Stimulated activated CD8-positive, alpha-beta memory T cell treated with anti-CD3 and anti-CD28 coated beads, Interleukin-15, amount 100 ng/mL, for 24 hours (primary cell): Measurements from ENCODE around the gene HMCN1.

Experiments used
- DNase-seq: peaks from one replicate; pipeline ENCODE4 v3.0.0-alpha.2; 2020; ENCODE audit warnings: low read depth

Gene HMCN1

DNA sequence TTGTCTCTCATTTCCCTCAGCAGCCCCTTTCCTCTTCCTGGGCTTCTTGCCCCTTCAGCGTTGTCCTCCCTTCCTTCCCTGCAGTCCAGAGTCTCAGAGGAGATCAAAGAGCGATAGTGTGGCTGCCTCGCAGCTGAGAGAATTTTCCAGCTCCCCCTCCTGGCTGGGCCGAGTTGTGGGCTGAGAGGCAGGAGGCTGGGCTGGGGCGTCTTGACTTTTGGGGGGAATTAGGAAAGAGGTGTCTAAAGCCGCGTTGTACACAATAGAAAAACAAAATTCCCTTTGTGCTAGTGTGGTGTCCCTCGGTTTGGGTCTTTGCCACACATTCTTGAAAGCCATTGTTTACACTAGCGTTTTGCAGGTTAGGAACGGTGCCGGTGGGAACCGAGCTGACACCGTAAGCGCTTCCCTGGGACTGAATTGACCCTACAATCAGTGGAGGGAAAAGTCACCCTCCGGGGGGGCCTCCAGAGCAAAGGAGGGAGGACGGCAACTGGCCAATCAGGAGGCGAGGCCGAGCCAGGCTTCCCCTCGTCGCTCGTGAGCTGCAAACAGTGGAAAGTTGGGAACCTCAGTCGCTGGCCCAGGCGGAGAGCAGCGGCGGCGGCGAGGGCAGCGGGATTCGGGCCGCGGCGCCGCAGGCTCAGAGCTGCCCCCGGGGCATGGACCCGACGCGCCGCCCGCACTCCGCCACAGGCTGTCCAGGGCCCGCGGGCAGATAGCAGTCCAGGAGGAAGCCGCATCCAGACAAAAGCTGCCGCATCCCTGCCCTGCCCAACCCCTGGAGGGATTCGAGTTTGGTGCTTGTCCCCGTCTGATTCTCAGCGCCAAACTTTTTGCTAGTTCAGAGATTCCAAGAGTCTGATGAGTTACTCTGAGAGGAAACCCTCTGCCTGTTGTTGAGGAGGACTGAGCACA, at the start of gene HMCN1:
Gene HMCN1, plus strand, starts transcription at position 574 of the 918 bp plus-strand sequence. CDS start 389 bp downstream, outside the sequence.
- no peak for DNase-seq

DNA sequence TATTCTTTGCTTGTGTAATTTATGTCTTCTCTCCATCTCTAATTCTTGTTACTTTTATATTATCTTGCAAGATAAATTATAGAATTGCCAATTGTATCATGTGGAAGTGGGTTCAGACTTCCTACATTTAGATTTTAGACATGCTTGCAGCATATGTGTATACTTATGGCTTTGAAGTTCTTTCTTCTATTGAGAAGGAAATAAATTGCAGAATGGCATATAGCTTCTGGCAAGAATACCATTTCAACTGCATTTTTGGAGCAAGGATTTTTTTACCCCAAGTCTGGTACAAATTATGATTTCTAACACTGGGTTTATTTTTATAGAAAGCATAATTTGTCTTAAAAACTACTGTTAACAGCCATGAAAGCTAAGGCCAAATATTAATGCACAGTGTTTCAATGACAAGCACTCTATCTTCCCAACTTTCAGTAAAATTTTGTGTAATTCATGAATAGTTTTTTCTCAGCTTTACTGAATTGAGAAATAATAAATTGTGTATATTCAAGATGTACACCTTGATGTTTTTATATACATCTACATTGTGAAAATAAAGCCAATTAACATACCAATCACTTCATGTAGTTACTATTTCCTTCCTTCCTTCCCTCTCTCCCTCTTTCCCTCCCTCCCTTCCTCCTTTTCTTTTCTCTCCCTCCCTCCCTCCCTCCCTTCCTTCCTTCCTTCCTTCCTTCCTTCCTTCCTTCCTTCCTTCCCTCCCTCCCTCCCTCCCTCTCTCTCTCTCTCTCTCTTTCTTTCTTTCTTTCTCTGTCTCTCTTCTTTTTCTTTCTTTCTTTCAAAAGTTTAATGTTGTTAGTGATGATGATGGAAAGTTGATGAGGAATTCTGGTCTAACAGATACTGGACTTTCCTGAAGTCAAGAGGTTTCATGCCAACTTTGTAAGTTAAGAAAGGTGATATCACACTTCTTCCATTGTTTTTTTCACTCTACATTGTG, 47.1 kb upstream of the HMCN1 start:
- no peak for DNase-seq

DNA sequence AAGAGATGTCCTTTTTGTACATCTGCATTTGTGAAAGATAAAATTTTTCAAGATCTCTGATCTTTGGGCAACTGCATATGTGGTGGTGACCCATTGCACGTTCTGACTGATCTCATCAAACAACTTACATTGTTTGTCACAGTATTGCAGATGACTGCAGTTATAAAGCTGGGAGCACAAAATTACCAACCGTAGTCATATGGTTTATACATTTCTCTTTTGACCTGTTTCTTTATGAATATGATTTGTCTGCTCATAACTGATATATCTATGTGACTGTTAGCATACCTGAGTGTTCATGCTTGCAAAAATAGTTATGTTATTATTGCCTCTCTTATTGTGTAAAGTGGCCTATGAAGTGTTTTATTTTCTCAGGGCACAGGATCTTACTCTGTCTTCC, 43.7 kb upstream of the HMCN1 start:
- no peak for DNase-seq

DNA sequence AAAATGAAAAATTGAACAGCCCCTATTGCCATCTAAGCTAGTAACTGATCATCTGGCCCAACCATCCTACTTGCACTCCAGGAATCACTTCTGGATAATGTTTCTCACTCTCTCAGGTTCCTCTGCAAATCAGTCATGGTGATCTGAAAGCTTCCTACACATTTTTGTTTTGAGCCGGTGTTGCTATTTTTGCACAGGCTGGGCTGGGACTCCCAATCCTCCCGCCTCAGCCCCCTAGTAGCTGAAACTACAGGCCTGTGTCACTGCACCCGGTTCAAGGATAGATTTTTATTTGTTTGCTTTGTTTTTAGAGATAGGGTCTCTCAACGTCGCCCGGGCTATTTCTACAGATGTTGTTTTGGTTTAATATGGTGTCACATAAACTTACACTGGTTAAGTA, 40.5 kb upstream of the HMCN1 start:
- DNase-seq, result no peak

DNA sequence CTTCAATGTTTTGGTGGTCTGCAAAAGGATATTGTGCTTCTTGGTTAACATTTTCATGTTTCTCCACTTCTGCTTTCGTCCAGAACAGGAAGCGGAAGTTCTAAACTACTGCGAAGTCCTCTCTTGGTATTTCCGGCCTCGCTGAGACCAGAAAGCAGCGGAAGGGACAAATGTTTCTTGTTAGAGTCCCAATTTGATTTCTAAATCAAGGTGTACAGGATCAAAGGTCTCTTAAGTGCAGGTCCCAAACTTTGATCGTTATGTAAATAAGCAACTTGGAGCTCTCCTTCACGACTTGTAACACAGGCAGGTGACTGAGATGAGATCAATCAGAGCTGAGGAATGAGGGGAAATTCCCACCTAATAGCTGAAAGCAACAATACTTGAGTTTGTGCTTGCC, 40.1 kb upstream of the HMCN1 start:
- DNase-seq, result no peak

DNA sequence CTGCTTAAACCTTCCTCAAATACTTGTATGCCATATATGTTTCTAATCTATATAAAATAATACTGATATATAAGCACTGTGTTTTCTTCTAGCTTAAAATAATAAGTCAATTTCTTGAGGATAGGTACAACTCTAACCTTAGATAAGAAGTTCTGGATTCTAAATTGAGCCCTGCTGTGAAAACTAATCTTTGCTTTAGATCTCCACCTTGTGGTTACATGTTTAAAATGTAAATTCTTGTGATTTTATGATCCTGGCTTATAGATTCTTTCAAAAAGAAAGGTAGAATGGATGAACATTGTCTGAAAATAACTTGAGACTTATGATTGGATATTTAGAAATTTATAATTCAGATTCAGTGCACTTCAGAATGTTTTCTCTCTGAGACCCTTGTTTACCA, 38.9 kb upstream of the HMCN1 start:
- no peak for DNase-seq

DNA sequence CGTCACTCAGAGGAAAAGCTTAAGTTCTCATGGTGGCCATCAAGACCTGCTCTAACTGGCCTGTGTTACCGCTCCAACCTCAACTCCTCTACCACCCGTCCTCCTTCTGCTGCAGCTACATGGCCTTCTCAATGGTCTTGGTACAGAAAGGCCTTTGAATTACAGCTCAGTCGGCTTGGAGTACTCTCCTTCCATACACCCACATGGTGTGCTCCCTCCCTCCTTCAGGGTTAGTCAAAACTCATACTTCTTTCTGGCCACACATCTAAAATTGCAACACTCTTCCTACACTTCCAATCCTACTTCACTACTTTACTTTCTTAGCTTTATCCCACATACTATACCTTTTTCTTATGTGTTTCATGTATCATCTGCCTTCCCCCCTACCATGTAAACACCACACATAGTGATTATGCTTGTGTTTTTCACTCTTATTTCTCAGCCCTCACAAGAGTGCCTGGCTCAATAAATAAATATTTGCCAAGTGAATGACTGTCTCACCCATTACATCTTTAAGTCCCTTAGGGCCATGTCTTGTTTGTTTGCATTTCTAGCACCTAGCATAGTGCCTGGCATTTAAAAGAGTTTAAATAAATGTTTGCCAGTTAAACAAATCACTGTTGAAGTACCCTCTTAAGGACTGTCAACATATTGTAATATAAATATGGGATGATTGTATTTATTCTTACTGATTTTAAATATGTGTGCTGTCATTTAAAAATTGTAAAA, 37.6 kb upstream of the HMCN1 start:
- no peak for DNase-seq

DNA sequence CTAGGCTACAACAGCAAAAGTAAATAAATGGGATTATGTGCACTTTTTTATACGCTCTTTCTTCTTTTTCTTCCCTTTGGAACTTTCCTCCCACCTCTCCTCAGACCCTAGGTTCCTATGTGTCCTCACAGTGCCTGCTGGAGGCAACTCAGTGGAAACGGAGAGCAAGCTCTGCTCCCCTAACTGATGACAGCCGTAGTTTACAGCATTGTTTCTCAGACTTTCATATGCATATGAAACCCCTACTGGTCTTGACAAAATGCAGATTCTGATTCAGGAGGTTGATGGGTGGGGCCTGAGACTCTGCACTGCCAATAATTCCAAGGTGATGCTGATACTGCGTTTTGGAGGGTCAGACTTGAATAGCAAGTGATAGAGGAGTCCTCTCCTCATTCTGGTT, 34.3 kb upstream of the HMCN1 start:
- DNase-seq, result no peak

DNA sequence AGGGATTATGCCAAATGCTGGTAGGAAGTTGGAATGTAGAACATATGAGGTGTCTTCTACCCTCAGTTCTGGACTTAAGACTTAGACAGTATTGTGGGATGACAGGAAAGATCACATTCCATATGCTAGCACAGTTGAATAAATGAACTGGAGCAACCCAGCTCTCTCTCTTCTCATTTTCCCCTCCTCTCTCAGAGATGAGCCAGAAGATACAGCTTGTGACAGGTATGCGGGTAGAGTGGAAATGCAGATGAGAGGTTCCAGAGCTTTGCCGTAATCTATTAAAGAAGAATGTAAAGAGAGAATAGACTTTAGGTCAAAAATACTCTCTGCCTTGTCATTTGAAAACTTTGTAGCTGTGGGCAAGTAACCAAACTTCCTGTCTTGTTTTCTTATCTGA, 32.5 kb upstream of the HMCN1 start:
- no peak for DNase-seq

DNA sequence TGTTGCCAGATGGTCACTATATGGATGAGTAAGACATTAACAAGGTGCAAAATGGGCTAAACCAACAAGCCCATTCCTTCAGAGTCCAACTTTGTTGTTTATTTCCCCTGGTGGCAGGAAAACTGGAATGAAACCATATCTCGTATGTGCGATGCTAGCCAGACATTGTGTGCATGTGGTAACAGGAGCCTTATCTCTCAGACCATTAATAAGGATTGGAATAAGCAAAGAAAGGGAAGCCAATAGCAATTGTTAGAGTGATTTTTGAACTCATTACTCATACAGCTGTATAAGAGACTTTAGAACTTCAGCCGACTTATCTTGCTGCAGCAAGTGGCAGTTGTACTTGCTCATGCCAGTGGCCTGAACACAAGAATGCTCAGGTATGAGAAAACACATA, 30.0 kb upstream of the HMCN1 start:
- no peak for DNase-seq

DNA sequence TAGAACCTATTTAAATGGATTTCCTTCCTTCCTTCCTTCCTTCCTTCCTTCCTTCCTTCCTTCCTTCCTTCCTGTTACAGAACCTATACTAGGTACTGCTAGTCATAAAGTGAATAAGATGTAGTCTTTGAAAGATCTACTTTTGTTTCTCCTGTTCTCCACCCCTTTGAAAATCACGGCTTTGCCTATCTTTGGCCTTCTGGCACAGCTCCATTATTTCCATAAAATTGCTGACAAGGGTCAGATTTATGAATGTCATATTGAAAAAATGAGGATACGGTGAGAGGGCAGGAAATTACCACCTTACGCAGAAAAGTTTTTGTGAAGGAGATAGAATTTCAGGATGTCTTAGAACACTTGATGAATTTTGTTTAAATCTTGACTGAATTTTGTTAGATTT, 18.1 kb upstream of the HMCN1 start:
- DNase-seq, result no peak

DNA sequence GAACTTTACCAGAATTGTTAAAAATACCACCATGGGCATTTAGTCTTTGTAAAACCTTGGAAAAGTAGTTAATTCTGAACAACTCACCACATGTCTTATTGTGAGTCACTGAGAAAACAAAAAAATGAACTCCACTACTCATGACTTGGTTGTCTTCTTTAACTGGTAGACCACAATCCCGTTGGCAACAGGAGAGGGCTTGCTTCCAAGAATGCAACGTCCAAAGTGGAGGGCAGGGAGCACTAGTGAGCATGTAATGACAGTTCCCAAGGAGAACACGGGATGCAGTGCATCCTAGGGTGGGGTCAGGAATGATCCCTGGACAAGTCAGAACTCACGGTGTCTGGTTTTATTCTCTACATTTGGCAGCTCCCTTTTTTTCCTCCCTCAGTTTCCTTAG, 15.2 kb upstream of the HMCN1 start:
- no peak for DNase-seq

DNA sequence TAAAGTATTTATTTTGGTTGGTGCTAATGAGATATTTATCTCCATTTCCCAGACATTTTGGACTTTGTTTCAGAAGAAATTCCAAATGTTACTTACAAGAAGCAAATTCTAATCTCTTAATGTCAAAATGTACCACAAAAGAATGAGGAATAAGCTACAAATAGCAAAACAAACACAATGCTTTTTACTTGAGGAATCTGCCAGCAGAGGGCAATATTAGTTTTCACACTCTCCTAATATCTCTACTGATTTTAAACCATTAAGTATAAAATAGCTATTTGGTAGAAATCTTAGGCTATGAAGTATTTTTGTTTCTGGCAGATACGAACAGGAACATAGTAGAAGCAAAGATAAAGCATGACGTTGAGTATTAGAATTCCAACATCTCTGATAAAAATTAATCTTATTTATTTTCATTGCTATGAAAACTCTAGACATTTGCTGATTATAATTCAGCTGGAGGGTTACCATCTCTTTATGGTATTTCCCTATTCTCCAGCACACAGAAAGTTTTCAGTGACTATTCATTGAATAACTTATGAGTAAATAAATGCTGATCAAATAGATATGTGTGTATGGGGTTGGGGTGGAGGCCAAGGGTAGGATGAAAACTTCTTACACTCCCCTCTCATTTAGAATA, 13.4 kb upstream of the HMCN1 start:
- no peak for DNase-seq

DNA sequence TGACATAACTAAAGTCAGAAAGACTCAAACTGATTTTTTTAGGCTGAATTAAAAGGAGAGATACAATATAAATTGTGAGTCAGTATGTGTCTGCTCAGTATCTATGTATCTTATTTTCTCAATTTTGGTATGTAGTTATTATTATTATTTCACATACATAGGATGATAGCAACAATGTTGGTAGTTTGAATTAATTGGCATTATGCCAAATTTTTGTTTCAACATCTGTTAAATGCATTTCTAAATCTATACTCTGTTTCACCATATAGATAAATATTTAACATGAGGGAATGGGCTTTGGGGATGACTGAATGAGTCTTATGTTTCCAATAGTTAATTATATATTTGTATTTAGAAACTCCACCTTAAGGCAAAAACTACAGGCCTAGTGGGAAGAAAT, 12.6 kb upstream of the HMCN1 start:
- DNase-seq, result no peak

DNA sequence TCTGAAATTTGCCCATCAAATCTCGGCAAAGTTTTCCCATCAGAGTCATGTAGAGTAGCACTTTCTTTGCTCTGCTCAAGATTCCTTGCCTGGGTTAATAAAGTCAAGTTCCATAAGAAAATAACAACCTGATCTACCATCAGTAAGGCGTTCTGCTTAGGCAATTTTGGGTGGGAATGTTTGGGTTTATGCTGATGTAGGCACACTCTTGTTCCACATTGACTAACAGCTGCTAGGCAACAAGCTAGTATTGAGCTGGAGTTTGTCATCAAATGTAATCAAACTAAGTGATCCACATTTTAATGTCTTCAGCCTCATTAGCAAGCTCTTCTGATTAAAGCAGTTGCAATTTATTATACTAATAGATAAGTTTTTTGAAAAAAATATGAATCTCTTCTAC, 12.1 kb upstream of the HMCN1 start:
- no peak for DNase-seq

DNA sequence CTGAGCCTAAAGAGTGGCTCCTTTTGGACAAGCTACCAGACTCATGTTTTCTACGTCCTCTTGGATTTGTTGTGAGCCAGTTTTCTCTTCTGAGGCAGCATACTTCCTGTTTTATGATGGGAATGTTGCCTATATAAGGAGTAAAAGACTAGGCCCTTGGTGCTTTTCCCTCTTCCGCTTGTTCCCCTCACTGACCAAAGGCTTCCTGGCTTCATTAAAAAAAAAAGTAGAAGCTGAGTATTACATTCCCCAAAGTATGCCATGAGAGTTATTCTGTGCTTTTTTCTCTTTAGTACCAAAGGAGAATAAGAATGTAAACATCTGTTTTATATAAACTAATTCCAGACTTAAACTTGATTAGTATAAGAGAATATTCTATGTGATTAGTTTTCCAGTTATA, 6.5 kb upstream of the HMCN1 start:
- DNase-seq, result no peak

DNA sequence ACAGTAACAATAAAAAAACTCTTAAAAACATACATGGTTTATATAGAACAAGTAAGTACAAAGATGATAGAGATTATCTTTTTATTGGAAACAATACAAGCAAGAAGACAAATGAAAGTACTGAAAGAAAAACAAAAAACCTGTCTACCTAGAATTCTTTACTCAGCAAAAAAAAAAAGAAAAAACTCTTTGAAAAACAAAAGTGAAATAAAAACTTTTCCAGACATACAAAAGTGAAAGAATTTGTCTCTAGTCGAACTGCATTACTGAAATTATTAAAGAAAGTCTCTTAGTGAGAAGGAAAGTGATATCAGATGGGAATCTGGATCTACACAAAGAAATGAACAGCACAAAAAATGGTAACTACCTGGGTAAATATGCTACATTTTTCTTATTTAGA, 2.7 kb upstream of the HMCN1 start:
- DNase-seq, result no peak

DNA sequence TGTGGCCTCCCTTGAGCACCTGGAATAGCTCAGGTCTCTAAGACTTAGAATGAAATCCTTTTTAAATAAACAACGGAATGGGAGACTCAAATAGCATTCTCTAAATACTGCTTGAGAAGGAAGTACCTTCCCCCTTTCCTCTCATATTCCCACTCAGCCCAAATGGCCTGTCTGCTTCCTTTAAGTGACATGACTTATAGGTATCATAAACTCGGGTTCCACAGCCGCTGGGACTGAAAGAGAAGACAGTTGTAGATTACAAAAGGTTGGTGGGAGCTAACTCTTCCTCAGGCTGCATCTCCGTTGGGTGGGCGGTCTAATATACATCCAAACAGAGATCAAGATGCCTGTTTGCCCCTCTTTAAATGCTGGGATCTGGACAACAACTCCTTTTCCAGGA, 1.2 kb upstream of the HMCN1 start:
- no peak for DNase-seq

DNA sequence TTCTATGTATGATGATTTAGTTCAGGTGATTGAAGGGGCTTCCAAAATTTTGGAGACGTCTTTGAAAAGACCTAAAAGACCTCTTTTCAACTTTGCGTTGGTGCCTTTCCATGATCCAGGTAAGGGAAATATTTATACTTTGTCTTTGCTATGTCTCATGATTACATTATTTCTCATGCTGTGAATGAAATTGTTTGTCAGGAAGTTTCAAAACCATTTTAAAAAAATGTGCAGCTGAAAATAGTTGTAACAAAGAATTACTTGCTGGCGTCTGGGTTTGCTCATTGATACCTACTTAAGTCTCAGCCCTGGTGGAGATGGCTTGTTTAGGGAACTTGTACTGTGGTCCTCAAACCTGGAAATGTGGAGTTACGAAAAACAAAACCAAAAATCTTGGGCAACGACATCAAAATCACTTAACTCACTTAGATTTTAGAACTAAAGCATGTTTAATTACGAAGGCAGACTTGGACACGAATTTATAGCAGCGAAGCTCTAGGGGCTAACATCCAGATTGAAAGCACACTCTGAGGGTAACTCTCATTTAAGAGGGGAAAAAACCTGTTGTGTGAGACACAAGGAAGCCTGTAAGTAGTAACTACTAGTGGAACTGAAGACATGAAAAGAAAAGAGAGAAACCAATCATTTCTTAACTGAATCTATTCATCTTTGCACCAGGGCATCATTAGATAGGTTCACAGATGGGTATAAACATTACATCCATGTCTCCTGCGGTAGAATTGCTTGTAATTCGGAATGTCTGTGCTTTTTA, 924 bp downstream of the HMCN1 start:
- no peak for DNase-seq

DNA sequence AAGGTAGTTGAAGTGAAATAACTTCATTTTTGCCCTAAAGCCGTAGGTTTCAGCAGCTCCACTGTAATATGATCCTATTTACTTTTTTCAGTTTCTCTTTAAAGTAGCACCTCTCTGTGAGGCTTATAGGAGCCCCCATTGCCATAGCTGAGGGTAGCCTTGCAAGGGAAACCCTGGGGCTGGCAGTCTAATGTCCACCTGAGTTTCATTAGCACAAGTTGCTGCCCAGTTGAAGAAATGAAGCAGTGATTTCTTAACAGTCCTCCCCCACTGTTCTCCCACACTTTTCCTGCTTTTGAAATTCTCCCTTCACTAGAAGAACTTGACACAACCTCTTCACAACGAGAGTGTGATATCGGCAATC, 1.5 kb downstream of the HMCN1 start:
- no peak for DNase-seq

DNA sequence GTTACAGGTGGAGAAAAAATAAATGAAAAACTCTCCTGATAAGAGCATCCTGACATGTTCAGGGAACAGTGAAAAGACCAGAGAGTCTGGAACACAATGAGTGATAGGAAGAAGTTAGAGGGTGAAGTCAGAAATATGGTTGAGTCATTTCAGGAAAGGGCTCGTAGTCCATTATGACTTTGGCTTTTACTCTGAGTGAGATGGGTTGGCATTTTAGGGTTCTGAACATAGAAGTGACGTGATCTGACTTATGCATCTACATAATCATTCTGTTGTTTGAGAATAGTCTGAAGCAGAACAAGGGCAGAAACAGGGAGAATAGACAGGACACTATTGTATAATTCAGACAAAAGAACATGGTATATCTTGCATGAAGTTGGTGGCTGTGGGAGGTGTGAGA, 5.8 kb downstream of the HMCN1 start:
- no peak for DNase-seq
